Neuronal stem cell (in vitro differentiated cells): ENCODE data around the gene PKNOX2.

Experiments
- DNase-seq: peaks from one replicate; pipeline ENCODE4 v3.0.0-alpha.2; 2013; ENCODE audit warnings: low spot score
- H2AFZ ChIP-seq: one replicate; pipeline ENCODE4 v1.6.1; 2013; ENCODE audit warnings: mild to moderate bottlenecking, low read length, inconsistent platforms
- H2AK5ac ChIP-seq: 2 replicates; pipeline ENCODE4 v1.6.1; 2013; ENCODE audit warnings: low read depth, mild to moderate bottlenecking, inconsistent platforms, low read length, moderate library complexity, mixed read lengths
- H2BK120ac ChIP-seq: 2 replicates; pipeline ENCODE4 v1.6.1; 2013; ENCODE audit warnings: low read depth, mild to moderate bottlenecking, inconsistent platforms, low read length, moderate library complexity, mixed read lengths
- H2BK12ac ChIP-seq: one replicate; pipeline ENCODE4 v1.6.1; 2013; ENCODE audit warnings: low read length, inconsistent platforms
- H2BK15ac ChIP-seq: 2 replicates; pipeline ENCODE4 v1.6.1; 2013; ENCODE audit warnings: mild to moderate bottlenecking, low read length, inconsistent platforms, mixed read lengths
- H2BK5ac ChIP-seq: one replicate; pipeline ENCODE4 v1.6.1; 2013; ENCODE audit warnings: inconsistent platforms, mild to moderate bottlenecking, low read length, moderate library complexity
- H3K14ac ChIP-seq: one replicate; pipeline ENCODE4 v1.6.1; 2013; ENCODE audit warnings: low read length, inconsistent platforms
- H3K18ac ChIP-seq: 2 replicates; pipeline ENCODE4 v1.6.1; 2013; ENCODE audit warnings: low read length, inconsistent platforms
- H3K23ac ChIP-seq: 2 replicates; pipeline ENCODE4 v1.6.1; 2013; ENCODE audit warnings: low read depth, mild to moderate bottlenecking, mixed read lengths, low read length, inconsistent platforms; ENCODE audit not compliant: poor library complexity
- H3K27ac ChIP-seq: replicated peaks from 3 replicates; pipeline ENCODE4 v1.5.1; 2013; ENCODE audit warnings: low read length, inconsistent platforms
- H3K27me3 ChIP-seq, 3 experiments: 2 replicates each; pipeline ENCODE4 v1.6.1; 2013; ENCODE audit warnings: low read length in 3 of 3, mild to moderate bottlenecking in 2 of 3, inconsistent platforms in 1 of 3, low read depth in 1 of 3, mixed read lengths in 1 of 3, moderate library complexity in 1 of 3; ENCODE audit not compliant: control insufficient read depth in 3 of 3, insufficient read depth in 3 of 3
- H3K36me3 ChIP-seq, 2 donors: replicated peaks in 1 of 2; 2 replicates each; pipeline ENCODE4 v1.6.1; 2013; ENCODE audit warnings: low read length in 2 of 2; ENCODE audit not compliant: control insufficient read depth in 2 of 2, insufficient read depth in 2 of 2
- H3K4ac ChIP-seq: 2 replicates; pipeline ENCODE4 v1.6.1; 2013; ENCODE audit warnings: inconsistent platforms, mild to moderate bottlenecking, low read length, moderate library complexity
- H3K4me1 ChIP-seq, 2 donors: 1 replicate in 1 of 2; 2 replicates in 1 of 2; pipeline ENCODE4 v1.6.1; 2013; ENCODE audit warnings: low read length in 2 of 2, low read depth in 1 of 2; ENCODE audit not compliant: control insufficient read depth in 2 of 2, insufficient read depth in 1 of 2
- H3K4me2 ChIP-seq: one replicate; pipeline ENCODE4 v1.6.1; 2013; ENCODE audit warnings: mild to moderate bottlenecking, low read length, inconsistent platforms; ENCODE audit not compliant: insufficient read depth, poor library complexity, severe bottlenecking
- H3K4me3 ChIP-seq, 2 donors: 2 replicates each; pipeline ENCODE4 v1.5.1; 2013; ENCODE audit warnings: low read length in 2 of 2, mild to moderate bottlenecking in 2 of 2, inconsistent platforms in 1 of 2, moderate library complexity in 1 of 2
- H3K79me1 ChIP-seq: one replicate; pipeline ENCODE4 v1.6.1; 2013; ENCODE audit warnings: low read depth, mild to moderate bottlenecking, inconsistent platforms, low read length, moderate library complexity
- H3K9ac ChIP-seq: one replicate; pipeline ENCODE4 v1.6.1; 2013; ENCODE audit warnings: mild to moderate bottlenecking, low read depth, low read length, inconsistent platforms; ENCODE audit not compliant: poor library complexity
- H3K9me3 ChIP-seq, 2 donors: replicated peaks in 1 of 2; 2 replicates each; pipeline versions ENCODE3 to v1.6.1; 2013; ENCODE audit warnings: low read length in 2 of 2, mild to moderate bottlenecking in 2 of 2, inconsistent platforms in 1 of 2, low read depth in 1 of 2, mixed read lengths in 1 of 2, moderate library complexity in 1 of 2; ENCODE audit not compliant: control insufficient read depth in 2 of 2, insufficient read depth in 1 of 2
- H4K8ac ChIP-seq: one replicate; pipeline ENCODE4 v1.6.1; 2013; ENCODE audit warnings: low read depth, mild to moderate bottlenecking, inconsistent platforms, low read length, moderate library complexity
- H4K91ac ChIP-seq: one replicate; pipeline ENCODE4 v1.6.1; 2013; ENCODE audit warnings: low read length, low read depth, mild to moderate bottlenecking, inconsistent platforms; ENCODE audit not compliant: poor library complexity
- WGBS, 2 donors: extraction: QIAGEN DNeasy Blood & Tissue Kit; methylation state at CpG; one replicate each; pipeline ENCODE4 v1.1.7; 2013; ENCODE audit warnings: missing lambda C conversion rate in 2 of 2, mixed read lengths in 1 of 2; ENCODE audit not compliant: insufficient read length in 2 of 2, insufficient replicate concordance in 1 of 2; ENCODE audit errors: extremely low coverage in 2 of 2; 5-methylcytosine and 5-hydroxymethylcytosine counted together

PKNOX2 gene

GRCh38 chr11:125182573-125182972, 18.0 kb downstream of the PKNOX2 start:
- Histone ChIP-seq H3K4me3 (no peak overlapping the region), H3K9me3 (no peaks in the 10 kb centered on the region), H2AFZ (no peak overlapping the region), H2BK12ac (no peak overlapping the region), H3K79me1 (no peaks in the 10 kb centered on the region), H2BK120ac (no peak overlapping the region), H2AK5ac (no peak overlapping the region), H2BK15ac (no peak overlapping the region), H4K91ac (no peak overlapping the region), H3K14ac (no peak overlapping the region), H4K8ac (no peak overlapping the region), H3K18ac (no peak overlapping the region), H3K23ac (no peak overlapping the region), H3K9ac (no peak overlapping the region), H3K36me3 (peaks cover 3 to 15% of the 10 kb centered on the region in 2 donors), H3K4ac (no peak overlapping the region), H3K27me3 (no peaks in the 10 kb centered on the region), H3K4me1 (peaks cover 9 to 16% of the 10 kb centered on the region in 2 donors), H3K4me2 (no peak overlapping the region), H2BK5ac (no peak overlapping the region), H3K27ac (no peak overlapping the region)
- no peak for DNase-seq

DNA sequence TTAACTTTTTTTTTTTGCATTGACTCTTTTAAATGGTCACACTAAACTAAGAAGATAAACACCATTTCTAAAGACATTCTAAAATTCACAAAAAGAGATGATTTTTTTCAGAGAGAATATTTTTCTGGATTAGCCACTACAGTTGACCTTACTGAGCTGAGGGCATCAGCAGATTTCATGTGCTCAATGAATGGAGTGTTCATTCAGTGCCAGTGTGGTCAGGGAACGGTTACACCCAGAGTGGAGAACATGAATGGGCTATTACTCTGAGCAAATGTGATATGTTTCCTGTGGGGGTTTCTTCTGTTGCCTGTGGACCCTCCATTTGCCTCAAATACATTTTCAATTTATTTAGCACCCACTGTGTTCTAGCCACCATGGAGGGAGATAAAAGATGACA, 19.1 kb downstream of the PKNOX2 start:
- no peaks in the 10 kb centered on the region for H3K9me3 ChIP-seq
- no peak overlapping the region for H2AK5ac ChIP-seq
- no peak overlapping the region for H2AFZ ChIP-seq
- no peaks in the 10 kb centered on the region for H3K79me1 ChIP-seq
- no peak overlapping the region for H3K4me3 ChIP-seq
- H3K14ac ChIP-seq: no peak overlapping the region
- no CpG with 5 or more reads among the region's 1 CpG for WGBS, 2 donors
- no peak overlapping the region for H3K23ac ChIP-seq
- no peak overlapping the region for H4K8ac ChIP-seq
- H3K4me1 ChIP-seq: peaks cover 8 to 14% of the 10 kb centered on the region in 2 donors
- H2BK12ac ChIP-seq: no peak overlapping the region
- DNase-seq: no peak
- H3K36me3 ChIP-seq: peaks cover 3 to 15% of the 10 kb centered on the region in 2 donors
- no peaks in the 10 kb centered on the region for H3K27me3 ChIP-seq
- no peak overlapping the region for H3K4me2 ChIP-seq
- H3K9ac ChIP-seq: no peak overlapping the region
- H3K27ac ChIP-seq: no peak overlapping the region
- H2BK15ac ChIP-seq: no peak overlapping the region
- H4K91ac ChIP-seq: no peak overlapping the region
- no peak overlapping the region for H3K18ac ChIP-seq
- H2BK120ac ChIP-seq: no peak overlapping the region
- H2BK5ac ChIP-seq: no peak overlapping the region
- H3K4ac ChIP-seq: no peak overlapping the region

GRCh38 chr11:125188021-125188420, 23.5 kb downstream of the PKNOX2 start:
- Histone ChIP-seq H3K27me3 (no peaks in the 10 kb centered on the region), H4K8ac (no peak overlapping the region), H3K18ac (no peak overlapping the region), H3K27ac (no peak overlapping the region), H3K4me2 (no peak overlapping the region), H3K23ac (no peak overlapping the region), H3K9ac (no peak overlapping the region), H2BK12ac (no peak overlapping the region), H2BK5ac (no peak overlapping the region), H2BK120ac (no peak overlapping the region), H3K9me3 (no peaks in the 10 kb centered on the region), H2AK5ac (no peak overlapping the region), H3K36me3 (peaks cover 7 to 28% of the 10 kb centered on the region in 2 donors), H3K14ac (no peak overlapping the region), H2AFZ (no peak overlapping the region), H4K91ac (no peak overlapping the region), H3K4me3 (no peak overlapping the region), H3K79me1 (peaks cover 5% of the 10 kb centered on the region), H3K4ac (no peak overlapping the region), H3K4me1 (peaks cover 22 to 26% of the 10 kb centered on the region in 2 donors), H2BK15ac (no peak overlapping the region)
- DNase-seq: no peak

- Histone ChIP-seq H3K9ac (no peak overlapping the region), H2AFZ (no peak overlapping the region), H2BK12ac (no peak overlapping the region), H4K8ac (no peak overlapping the region), H3K36me3 (peaks cover 4 to 32% of the 10 kb centered on the region in 2 donors), H3K4me2 (no peak overlapping the region), H3K4ac (no peak overlapping the region), H3K4me1 (peaks cover 22 to 31% of the 10 kb centered on the region in 2 donors), H3K27ac (no peak overlapping the region), H2BK120ac (no peak overlapping the region), H3K14ac (no peak overlapping the region), H2AK5ac (no peak overlapping the region), H3K27me3 (no peaks in the 10 kb centered on the region), H4K91ac (no peak overlapping the region), H3K18ac (no peak overlapping the region), H3K4me3 (no peak overlapping the region), H3K79me1 (peaks cover 5% of the 10 kb centered on the region), H3K9me3 (peaks cover 5 to 10% of the 10 kb centered on the region in 2 donors), H3K23ac (no peak overlapping the region), H2BK5ac (no peak overlapping the region), H2BK15ac (no peak overlapping the region)
- WGBS, 2 donors: no CpG with 5 or more reads among the region's 5 CpGs
- no peak for DNase-seq
These were observed 26.0 kb downstream of the PKNOX2 start for GRCh38 chr11:125190566-125190965.
